ENCODE measurements around the gene SLC7A14. TPM values are rescaled to one million over a fixed set of nuclear protein-coding genes. Genes with fewer than 3 reads are reported as not detected.
A peak's percentile ranks its signal among the peaks of the same experiment; 100 is the strongest.

SLC7A14 gene
- total and polyA plus RNA-seq, 2 of the 4 experiments (the other 2 are of a cell fraction), result 2.7 to 6.8 TPM

GRCh38 chr3:170522201-170522600 lies 63.7 kb downstream of the SLC7A14 start:
- dilution Hi-C loops (cut with HindIII; ENCODE audit: low sequenced_read_pairs, unreplicated experiment), result no loop called here

More at GRCh38 chr3:170522201-170522600, 63.7 kb downstream of the SLC7A14 start:
- Histone ChIP-seq H3K56ac (ENCODE audit: extremely low read depth, insufficient read depth, low read length) (no peak overlapping the region), H2BK120ac (ENCODE audit: low read depth, low read length) (no peak overlapping the region), H3K14ac (replicated peaks; ENCODE audit: low read depth, low read length) (no peak overlapping the region), H4K91ac (ENCODE audit: insufficient read depth, low read depth, low read length) (no peak overlapping the region), H3K36me3 (ENCODE audit: control insufficient read depth, insufficient read depth, low read length) (peaks cover 1% of the 10 kb centered on the region; the same call in 1 of the 2 replicates), H2BK20ac (ENCODE audit: low read depth, low read length) (no peak overlapping the region), H3K9me3 (ENCODE audit: control insufficient read depth, insufficient read depth, low read length) (no peaks in the 10 kb centered on the region), H2AFZ (replicated peaks; ENCODE audit: low read length, poor library complexity) (no peak overlapping the region), H3K23ac (ENCODE audit: low read depth, low read length) (no peak overlapping the region), H4K8ac (ENCODE audit: low read depth in 2 of 2, low read length in 2 of 2) (no peak overlapping the region), H2BK15ac (ENCODE audit: low read depth, low read length) (no peak overlapping the region), H3K27ac (ENCODE audit: insufficient read depth, low read length) (no peak overlapping the region), H3K9me1 (ENCODE audit: insufficient read depth, low read length) (no peaks in the 10 kb centered on the region), H3K27me3 (ENCODE audit: control insufficient read depth, insufficient read depth, low read length) (no peaks in the 10 kb centered on the region), H3K4me2 (ENCODE audit: low read depth, low read length) (no peak overlapping the region; the same call in 1 of the 2 replicates), H3K4ac (ENCODE audit: low read depth, low read length) (no peak overlapping the region), H2AK9ac (replicated peaks; ENCODE audit: low read depth, low read length, poor library complexity) (no peak overlapping the region), H3K9ac (ENCODE audit: low read depth, low read length) (no peak overlapping the region), H3K18ac (ENCODE audit: low read depth, low read length) (no peak overlapping the region), H4K20me1 (ENCODE audit: insufficient read depth, low read length) (no peaks in the 10 kb centered on the region), H2AK5ac (ENCODE audit: low read depth, low read length) (no peak overlapping the region), H2BK5ac (ENCODE audit: low read depth, low read length, poor library complexity, severe bottlenecking) (no peak overlapping the region), H3K4me3 (ENCODE audit: insufficient read depth, low read depth, low read length) (no peak overlapping the region), H4K5ac (ENCODE audit: low read depth, low read length) (no peak overlapping the region), H3K79me1 (ENCODE audit: low read depth in 1 of 2, low read length in 2 of 2) (no peaks in the 10 kb centered on the region), H3K4me1 (ENCODE audit: control insufficient read depth, insufficient read depth, low read length) (no peaks in the 10 kb centered on the region; the same call in 1 of the 2 replicates)
- ChIA-PET POLR2A (ENCODE audit: unreplicated experiment) (no interaction called here), CTCF (no interaction called here)
- in situ Hi-C loops (cut with MboI; ENCODE audit: low sequenced_read_pairs) (no loop called here), intact Hi-C loops (cut with micrococcal nuclease) (loop anchor here (1.0 kb wide), 1 partner anchor 47 kb away; no protein-coding TSS in a partner anchor)
- no CpG with 5 or more reads among the region's 2 CpGs for WGBS, 2 experiments (ENCODE audit: extremely low coverage in 2 of 2, insufficient read length in 1 of 2)
- no TSS peak for BruUV-seq (replicated peaks)
- peak; percentile 56 for ATAC-seq (ENCODE audit: low read depth)
- TF ChIP-seq NFE2L2 (IDR thresholded peaks at IDR 0.05; ENCODE audit: low read depth, low read length), result no peak
- TF ChIP-seq RFX5 (IDR thresholded peaks at IDR 0.05; ENCODE audit: low read depth, low read length), result no peak
- TF ChIP-seq CHD1 (IDR thresholded peaks at IDR 0.05; ENCODE audit: low read depth, low read length), result no peak
- no peak for TF ChIP-seq CTCF (conservative IDR thresholded peaks at IDR 0.05; ENCODE audit: low read depth, low read length)
- peak; percentile 52 for DNase-seq

Data from IMR-90 (cell line).